ENCODE data around the gene POLDIP2. TPM values are rescaled to one million over a fixed set of nuclear protein-coding genes. Genes with fewer than 3 reads are reported as not detected.
A peak's percentile ranks its signal among the peaks of the same experiment; 100 is the strongest.

Gene POLDIP2
- total and polyA plus RNA-seq, 11 donors = 97.8 to 194 (median 163) TPM

DNA sequence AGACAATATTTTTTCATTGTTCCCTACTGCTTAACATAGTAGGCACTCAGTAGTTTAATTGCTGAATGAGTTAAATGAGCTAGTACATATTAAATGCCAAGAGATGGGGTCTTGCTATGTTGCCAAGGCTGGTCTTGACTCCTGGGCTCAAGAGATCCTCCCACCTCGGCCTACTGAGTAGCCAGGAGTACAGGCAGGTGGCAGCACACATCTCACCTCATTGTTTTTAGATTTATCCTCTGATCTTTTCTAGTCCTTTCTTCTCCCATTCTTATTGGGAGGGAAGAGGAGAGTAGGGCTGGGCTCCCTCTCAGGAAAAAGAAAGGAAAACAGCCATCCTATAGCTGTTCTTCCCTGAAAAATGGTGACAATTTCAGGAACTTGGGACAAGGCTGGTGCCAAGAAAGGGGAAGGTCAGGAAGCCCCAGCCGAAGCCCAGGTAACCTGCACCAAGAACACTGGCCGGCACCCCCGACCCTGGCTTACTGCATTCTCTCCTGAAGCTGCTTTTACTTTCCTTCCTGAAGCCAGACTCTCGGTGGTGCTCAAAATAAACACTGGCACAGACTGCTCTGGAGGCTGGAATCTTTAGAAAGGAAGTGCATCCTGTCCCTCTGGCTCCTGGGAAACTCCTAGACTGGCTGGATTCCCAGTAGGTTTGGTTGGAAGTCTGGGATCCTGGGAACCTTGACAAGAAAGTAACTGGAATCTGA is 19.1 kb downstream of the POLDIP2 start:
- peak in 3 of 5 donors; percentile 50 to 75 (median 65) for DNase-seq
- peak overlapping the region in 10 of 12 donors; percentile 2 to 97 (median 31) for H3K4me3 ChIP-seq
- peak in 1 of 4 donors; percentile 12 for ATAC-seq
- intact Hi-C loops (cut with DNase I) = loop anchor here in 3 of 10 donors (5.0 to 10.0 kb wide), 3 partner anchors 607 to 617 kb away; partner anchors contain the start of gene PHF12 (in 2 of the 3)
- no peaks in the 10 kb centered on the region for H3K27me3 ChIP-seq
- H3K9me3 ChIP-seq = no peaks in the 10 kb centered on the region
- peaks cover 0 to 62% (median 54%) of the 10 kb centered on the region in 12 donors for H3K4me1 ChIP-seq
- peak overlapping the region; percentile 62 to 100 (median 98) for H3K27ac ChIP-seq
- H3K36me3 ChIP-seq = peaks cover 0 to 41% (median 39%) of the 10 kb centered on the region in 9 donors
- WGBS, 4 donors = 28 to 38% (median 33%) methylated on average over 5 of the region's 5 CpGs
- TF ChIP-seq, protein P1, sequence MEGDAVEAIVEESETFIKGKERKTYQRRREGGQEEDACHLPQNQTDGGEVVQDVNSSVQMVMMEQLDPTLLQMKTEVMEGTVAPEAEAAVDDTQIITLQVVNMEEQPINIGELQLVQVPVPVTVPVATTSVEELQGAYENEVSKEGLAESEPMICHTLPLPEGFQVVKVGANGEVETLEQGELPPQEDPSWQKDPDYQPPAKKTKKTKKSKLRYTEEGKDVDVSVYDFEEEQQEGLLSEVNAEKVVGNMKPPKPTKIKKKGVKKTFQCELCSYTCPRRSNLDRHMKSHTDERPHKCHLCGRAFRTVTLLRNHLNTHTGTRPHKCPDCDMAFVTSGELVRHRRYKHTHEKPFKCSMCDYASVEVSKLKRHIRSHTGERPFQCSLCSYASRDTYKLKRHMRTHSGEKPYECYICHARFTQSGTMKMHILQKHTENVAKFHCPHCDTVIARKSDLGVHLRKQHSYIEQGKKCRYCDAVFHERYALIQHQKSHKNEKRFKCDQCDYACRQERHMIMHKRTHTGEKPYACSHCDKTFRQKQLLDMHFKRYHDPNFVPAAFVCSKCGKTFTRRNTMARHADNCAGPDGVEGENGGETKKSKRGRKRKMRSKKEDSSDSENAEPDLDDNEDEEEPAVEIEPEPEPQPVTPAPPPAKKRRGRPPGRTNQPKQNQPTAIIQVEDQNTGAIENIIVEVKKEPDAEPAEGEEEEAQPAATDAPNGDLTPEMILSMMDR (IDR thresholded peaks at IDR 0.05) = peak in 2 of 12 donors; percentile 7 to 19
- peak in 1 of 2 donors; percentile 31 for TF ChIP-seq POLR2A (IDR thresholded peaks at IDR 0.05)

- DNase-seq (peak in 4 of 5 donors; percentile 67 to 90 (median 83)), ATAC-seq (peak; percentile 3 to 58 (median 36))
- peak overlapping the region; percentile 93 to 100 (median 98) for H3K27ac ChIP-seq
- H3K27me3 ChIP-seq = no peaks in the 10 kb centered on the region
- no peaks in the 10 kb centered on the region for H3K9me3 ChIP-seq
- WGBS, 4 donors = 3 to 4% (median 4%) methylated on average over 28 to 29 of the region's 29 CpGs
- intact Hi-C loops (cut with DNase I) = loop anchor here in 6 of 10 donors (1.0 to 10.0 kb wide), 6 partner anchors 17 to 619 kb away; partner anchors contain the start of genes POLDIP2 (in 4 of the 6), PHF12 (in 2 of the 6) and TMEM97 (in 2 of the 6)
- peak in 1 of 2 donors; percentile 17 for TF ChIP-seq POLR2A (IDR thresholded peaks at IDR 0.05)
- TF ChIP-seq, protein P1 (IDR thresholded peaks at IDR 0.05) = no peak
- peaks cover 0 to 36% (median 28%) of the 10 kb centered on the region in 9 donors for H3K36me3 ChIP-seq
- H3K4me1 ChIP-seq = peaks cover 0 to 62% (median 54%) of the 10 kb centered on the region in 12 donors
- H3K4me3 ChIP-seq = peak overlapping the region; percentile 70 to 99 (median 88)
These were observed 21.1 kb downstream of the POLDIP2 start for GRCh38 chr17:28335959-28336871.

DNA sequence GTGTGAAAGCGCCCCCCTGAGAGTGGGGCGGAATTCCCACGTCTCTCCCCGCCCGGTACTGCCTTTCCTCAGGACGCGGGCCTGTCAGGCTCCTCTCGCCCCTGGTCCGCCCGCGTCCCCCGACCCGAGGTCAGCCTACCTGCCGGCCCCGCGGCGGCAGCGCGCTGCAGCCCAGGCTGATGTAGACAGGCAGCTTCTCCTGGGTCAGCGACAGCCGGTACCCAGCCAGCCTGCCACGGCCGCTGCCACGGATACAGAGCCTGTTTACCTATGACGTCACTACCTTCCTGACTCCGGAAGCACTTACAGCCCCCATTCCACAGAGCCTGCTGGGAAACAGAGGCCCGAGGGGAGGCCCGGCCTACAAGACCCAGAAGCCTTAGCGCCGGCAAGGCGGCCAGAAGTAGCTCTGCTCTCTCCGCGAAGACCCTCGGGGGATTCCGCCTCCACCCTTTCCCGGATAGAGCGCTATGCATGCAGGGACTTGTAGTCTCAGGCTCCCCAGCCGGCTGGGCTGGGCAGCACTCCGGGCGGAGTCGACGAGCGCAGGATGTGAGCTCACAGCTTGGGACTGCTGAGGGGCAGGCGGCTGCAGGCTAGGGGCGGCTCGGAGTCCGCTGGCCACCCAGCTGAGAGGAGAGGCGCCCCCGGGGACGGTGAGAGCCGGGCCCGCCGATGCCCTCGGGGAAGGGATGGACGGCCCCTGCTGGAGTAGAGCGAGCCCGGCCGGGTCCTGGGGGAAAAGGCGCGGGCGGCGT is 21.9 kb downstream of the POLDIP2 start, which contains the start of the genes IFT20 and TNFAIP1:
Gene IFT20, minus strand, starts transcription at position 272 of the 758 bp plus-strand sequence. CDS start 3,487 bp downstream, outside the sequence.
Gene TNFAIP1, plus strand, starts transcription at position 561 of the 758 bp plus-strand sequence. CDS start 3,761 bp downstream, outside the sequence.
- peak; percentile 96 to 98 (median 96) for ATAC-seq
- H3K27ac ChIP-seq = peak within 1 kb of the TSS; percentile 93 to 100 (median 98)
- peak; percentile 79 to 96 for TF ChIP-seq POLR2A (IDR thresholded peaks at IDR 0.05)
- TF ChIP-seq, protein P1 (IDR thresholded peaks at IDR 0.05) = no peak
- WGBS, 4 donors = 0 to 2% (median 0%) methylated on average over 33 to 62 of the region's 62 CpGs
- intact Hi-C loops (cut with DNase I) = loop anchor here in 6 of 10 donors (1.0 to 10.0 kb wide), 6 partner anchors 16 to 619 kb away; partner anchors contain the start of genes POLDIP2 (in 3 of the 6), PHF12 (in 2 of the 6) and TMEM97 (in 2 of the 6)
- H3K27me3 ChIP-seq = no peaks in the 10 kb centered on the region
- no peaks in the 10 kb centered on the region for H3K9me3 ChIP-seq
- peaks cover 0 to 60% (median 54%) of the 10 kb centered on the region in 12 donors for H3K4me1 ChIP-seq
- DNase-seq = peak; percentile 99 to 100 (median 99)
- H3K36me3 ChIP-seq = peaks cover 0 to 36% (median 28%) of the 10 kb centered on the region in 9 donors
- H3K4me3 ChIP-seq = peak within 1 kb of the TSS; percentile 70 to 99 (median 88)

Measured in heart left ventricle (tissue), 16 donors.